ENCODE data around the gene SLC12A8. TPM values are rescaled to one million over a fixed set of nuclear protein-coding genes. Genes with fewer than 3 reads are reported as not detected.

SLC12A8 gene
- total RNA-seq, 1 donor from 2014 or later, result 13.6 TPM

DNA sequence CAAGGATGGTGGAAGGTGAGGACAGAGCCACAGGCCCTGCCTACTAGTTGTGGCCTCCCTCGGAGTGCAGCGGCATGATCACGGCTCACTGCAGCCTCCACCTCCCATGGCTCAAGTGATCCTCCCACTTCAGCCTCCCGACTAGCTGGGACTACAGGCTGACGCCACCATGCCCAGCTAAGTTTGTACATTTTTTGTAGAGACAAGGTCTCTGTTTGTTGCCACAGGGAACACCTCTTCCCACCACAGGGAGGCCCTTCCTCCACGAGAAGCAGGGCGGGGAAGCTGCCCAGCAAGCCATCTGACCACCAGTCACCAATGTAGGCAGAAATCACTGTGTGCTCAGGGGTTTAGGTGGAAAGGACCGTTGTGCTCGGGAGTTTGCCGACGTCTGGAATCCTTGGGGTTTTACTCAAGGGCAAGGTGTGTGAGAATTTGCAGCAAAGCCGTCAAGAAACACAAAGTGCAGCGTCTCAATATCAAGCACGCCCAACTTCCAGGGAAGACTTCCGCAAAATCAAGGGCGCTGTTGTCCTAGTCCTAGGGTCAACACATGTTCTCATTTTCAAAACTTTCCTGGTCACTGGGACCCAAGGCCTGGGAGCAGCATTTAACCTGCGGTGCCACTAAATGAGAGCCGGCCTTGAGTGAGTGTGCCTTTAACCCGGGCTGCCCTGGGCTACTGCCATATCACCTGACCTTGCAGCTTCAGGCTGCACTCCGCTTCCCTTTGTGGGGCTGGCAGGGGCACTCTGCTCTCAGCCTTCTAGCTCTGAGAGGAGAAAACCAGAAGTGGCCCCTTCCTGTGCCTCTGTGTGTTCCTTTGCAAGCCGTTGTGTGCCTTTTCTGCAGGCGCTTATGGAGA lies 65.7 kb downstream of the SLC12A8 start:
- TF ChIP-seq, protein P1, sequence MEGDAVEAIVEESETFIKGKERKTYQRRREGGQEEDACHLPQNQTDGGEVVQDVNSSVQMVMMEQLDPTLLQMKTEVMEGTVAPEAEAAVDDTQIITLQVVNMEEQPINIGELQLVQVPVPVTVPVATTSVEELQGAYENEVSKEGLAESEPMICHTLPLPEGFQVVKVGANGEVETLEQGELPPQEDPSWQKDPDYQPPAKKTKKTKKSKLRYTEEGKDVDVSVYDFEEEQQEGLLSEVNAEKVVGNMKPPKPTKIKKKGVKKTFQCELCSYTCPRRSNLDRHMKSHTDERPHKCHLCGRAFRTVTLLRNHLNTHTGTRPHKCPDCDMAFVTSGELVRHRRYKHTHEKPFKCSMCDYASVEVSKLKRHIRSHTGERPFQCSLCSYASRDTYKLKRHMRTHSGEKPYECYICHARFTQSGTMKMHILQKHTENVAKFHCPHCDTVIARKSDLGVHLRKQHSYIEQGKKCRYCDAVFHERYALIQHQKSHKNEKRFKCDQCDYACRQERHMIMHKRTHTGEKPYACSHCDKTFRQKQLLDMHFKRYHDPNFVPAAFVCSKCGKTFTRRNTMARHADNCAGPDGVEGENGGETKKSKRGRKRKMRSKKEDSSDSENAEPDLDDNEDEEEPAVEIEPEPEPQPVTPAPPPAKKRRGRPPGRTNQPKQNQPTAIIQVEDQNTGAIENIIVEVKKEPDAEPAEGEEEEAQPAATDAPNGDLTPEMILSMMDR (IDR thresholded peaks at IDR 0.05; ENCODE audit: insufficient read depth, low read length, poor library complexity, severe bottlenecking), result no peak
- Histone ChIP-seq H3K27me3 (ENCODE audit: control insufficient read depth, insufficient read depth, low read length) (no peaks in the 10 kb centered on the region), H3K4me3 (ENCODE audit: low read depth, low read length) (no peak overlapping the region), H3K36me3 (ENCODE audit: control insufficient read depth, insufficient read depth, low read length) (no peaks in the 10 kb centered on the region)
- no peak for DNase-seq (ENCODE audit: low read depth)

- DNase-seq (ENCODE audit: low read depth), result no peak
- Histone ChIP-seq H3K4me3 (ENCODE audit: low read depth, low read length) (no peak overlapping the region), H3K36me3 (ENCODE audit: control insufficient read depth, insufficient read depth, low read length) (no peaks in the 10 kb centered on the region), H3K27me3 (ENCODE audit: control insufficient read depth, insufficient read depth, low read length) (no peaks in the 10 kb centered on the region)
- TF ChIP-seq, protein P1 (IDR thresholded peaks at IDR 0.05; ENCODE audit: insufficient read depth, low read length, poor library complexity, severe bottlenecking), result no peak
Measured at GRCh38 chr3:125145751-125146475, 66.6 kb downstream of the SLC12A8 start.

- TF ChIP-seq, protein P1 (IDR thresholded peaks at IDR 0.05; ENCODE audit: insufficient read depth, low read length, poor library complexity, severe bottlenecking), result no peak
- H3K27me3 ChIP-seq (ENCODE audit: control insufficient read depth, insufficient read depth, low read length), result no peaks in the 10 kb centered on the region
- H3K4me3 ChIP-seq (ENCODE audit: low read depth, low read length), result no peak overlapping the region
- H3K36me3 ChIP-seq (ENCODE audit: control insufficient read depth, insufficient read depth, low read length), result no peaks in the 10 kb centered on the region
- no peak for DNase-seq (ENCODE audit: low read depth)
Measured at GRCh38 chr3:125144653-125145314, 67.8 kb downstream of the SLC12A8 start.

GRCh38 chr3:125143982-125144652 lies 68.4 kb downstream of the SLC12A8 start:
- DNase-seq (ENCODE audit: low read depth), result no peak
- H3K36me3 ChIP-seq (ENCODE audit: control insufficient read depth, insufficient read depth, low read length), result no peaks in the 10 kb centered on the region
- TF ChIP-seq, protein P1 (IDR thresholded peaks at IDR 0.05; ENCODE audit: insufficient read depth, low read length, poor library complexity, severe bottlenecking), result no peak
- H3K4me3 ChIP-seq (ENCODE audit: low read depth, low read length), result no peak overlapping the region
- H3K27me3 ChIP-seq (ENCODE audit: control insufficient read depth, insufficient read depth, low read length), result no peaks in the 10 kb centered on the region

GRCh38 chr3:125143538-125143937 lies 69.0 kb downstream of the SLC12A8 start:
- TF ChIP-seq, protein P1 (IDR thresholded peaks at IDR 0.05; ENCODE audit: insufficient read depth, low read length, poor library complexity, severe bottlenecking), result no peak

More at GRCh38 chr3:125143538-125143937, 69.0 kb downstream of the SLC12A8 start:
- no peak for DNase-seq (ENCODE audit: low read depth)
- no peak overlapping the region for H3K4me3 ChIP-seq (ENCODE audit: low read depth, low read length)
- no peaks in the 10 kb centered on the region for H3K36me3 ChIP-seq (ENCODE audit: control insufficient read depth, insufficient read depth, low read length)
- no peaks in the 10 kb centered on the region for H3K27me3 ChIP-seq (ENCODE audit: control insufficient read depth, insufficient read depth, low read length)
